ENCODE measurements around the gene TCTN3.

TCTN3 gene

DNA sequence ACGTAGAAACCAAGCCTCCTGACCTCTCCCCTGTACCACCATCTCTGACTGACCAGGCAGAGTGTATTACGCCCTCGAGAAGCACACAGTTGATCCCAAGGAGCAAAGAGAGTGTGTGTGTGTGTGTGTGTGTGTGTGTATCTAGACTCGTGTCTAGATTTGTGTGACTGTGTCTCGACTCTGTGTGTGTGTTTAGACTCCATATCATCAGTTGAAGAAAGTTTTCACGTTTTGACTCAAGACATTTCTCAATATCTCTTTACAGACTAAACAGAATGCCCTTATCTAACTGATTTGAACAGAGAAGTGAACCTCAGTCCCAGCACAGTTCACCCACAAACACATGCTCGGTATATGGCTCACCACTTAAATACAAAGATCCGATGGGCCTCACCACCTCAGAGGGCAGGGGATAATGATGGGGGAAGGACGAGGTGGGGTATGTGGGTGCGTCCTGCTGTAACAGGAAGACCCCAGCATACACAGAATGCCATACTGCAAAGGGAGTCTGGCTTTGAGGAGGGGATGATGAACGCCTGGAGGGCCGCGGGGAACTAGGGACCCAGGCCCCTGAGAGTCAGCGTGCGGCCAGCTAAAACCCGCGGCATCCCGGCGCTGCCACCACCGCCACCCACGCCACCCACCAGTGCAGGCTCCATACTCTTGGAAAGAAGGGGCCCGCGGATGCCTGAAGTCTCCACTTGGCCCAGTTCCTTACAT lies 38.0 kb downstream of the TCTN3 start (continued):
- no peak for TF ChIP-seq ZBTB20 (tag by site-specific recombination; IDR thresholded peaks at IDR 0.05)
- TF ChIP-seq ZNF747 (tag by site-specific recombination; IDR thresholded peaks at IDR 0.05) = no peak
- TF ChIP-seq ZFHX2 (tag by site-specific recombination; conservative IDR thresholded peaks at IDR 0.05) = peak; percentile 90
- TF ChIP-seq, protein P1, sequence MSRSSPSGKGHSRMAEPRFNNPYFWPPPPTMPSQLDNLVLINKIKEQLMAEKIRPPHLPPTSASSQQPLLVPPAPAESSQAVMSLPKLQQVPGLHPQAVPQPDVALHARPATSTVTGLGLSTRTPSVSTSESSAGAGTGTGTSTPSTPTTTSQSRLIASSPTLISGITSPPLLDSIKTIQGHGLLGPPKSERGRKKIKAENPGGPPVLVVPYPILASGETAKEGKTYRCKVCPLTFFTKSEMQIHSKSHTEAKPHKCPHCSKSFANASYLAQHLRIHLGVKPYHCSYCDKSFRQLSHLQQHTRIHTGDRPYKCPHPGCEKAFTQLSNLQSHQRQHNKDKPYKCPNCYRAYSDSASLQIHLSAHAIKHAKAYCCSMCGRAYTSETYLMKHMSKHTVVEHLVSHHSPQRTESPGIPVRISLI (tag by site-specific recombination; IDR thresholded peaks at IDR 0.05) = no peak
- TF ChIP-seq ZFP69B (tag by site-specific recombination; IDR thresholded peaks at IDR 0.05) = no peak
- TF ChIP-seq REPIN1 (tag by site-specific recombination; IDR thresholded peaks at IDR 0.05; ENCODE audit: low read depth) = no peak
- TF ChIP-seq PRDM10 (tag by site-specific recombination; IDR thresholded peaks at IDR 0.05) = peak; percentile 93
- no peak for TF ChIP-seq ZNF670 (tag by site-specific recombination; IDR thresholded peaks at IDR 0.05; ENCODE audit: low read depth)
- no peak for TF ChIP-seq KLF1 (tag by site-specific recombination; IDR thresholded peaks at IDR 0.05)
- no peak for TF ChIP-seq ZNF121 (tag by site-specific recombination; IDR thresholded peaks at IDR 0.05)
- TF ChIP-seq, protein P2, sequence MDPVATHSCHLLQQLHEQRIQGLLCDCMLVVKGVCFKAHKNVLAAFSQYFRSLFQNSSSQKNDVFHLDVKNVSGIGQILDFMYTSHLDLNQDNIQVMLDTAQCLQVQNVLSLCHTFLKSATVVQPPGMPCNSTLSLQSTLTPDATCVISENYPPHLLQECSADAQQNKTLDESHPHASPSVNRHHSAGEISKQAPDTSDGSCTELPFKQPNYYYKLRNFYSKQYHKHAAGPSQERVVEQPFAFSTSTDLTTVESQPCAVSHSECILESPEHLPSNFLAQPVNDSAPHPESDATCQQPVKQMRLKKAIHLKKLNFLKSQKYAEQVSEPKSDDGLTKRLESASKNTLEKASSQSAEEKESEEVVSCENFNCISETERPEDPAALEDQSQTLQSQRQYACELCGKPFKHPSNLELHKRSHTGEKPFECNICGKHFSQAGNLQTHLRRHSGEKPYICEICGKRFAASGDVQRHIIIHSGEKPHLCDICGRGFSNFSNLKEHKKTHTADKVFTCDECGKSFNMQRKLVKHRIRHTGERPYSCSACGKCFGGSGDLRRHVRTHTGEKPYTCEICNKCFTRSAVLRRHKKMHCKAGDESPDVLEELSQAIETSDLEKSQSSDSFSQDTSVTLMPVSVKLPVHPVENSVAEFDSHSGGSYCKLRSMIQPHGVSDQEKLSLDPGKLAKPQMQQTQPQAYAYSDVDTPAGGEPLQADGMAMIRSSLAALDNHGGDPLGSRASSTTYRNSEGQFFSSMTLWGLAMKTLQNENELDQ (tag by site-specific recombination; IDR thresholded peaks at IDR 0.05; ENCODE audit: low read depth) = no peak
- peak; percentile 91 for TF ChIP-seq ZNF10 (tag by site-specific recombination; IDR thresholded peaks at IDR 0.05)
- TF ChIP-seq ZNF24 (tag by site-specific recombination; IDR thresholded peaks at IDR 0.05) = no peak
- no peak for TF ChIP-seq ZNF558 (tag by site-specific recombination; IDR thresholded peaks at IDR 0.05)
- no peak for TF ChIP-seq ZNF48 (tag by site-specific recombination; IDR thresholded peaks at IDR 0.05)
- TF ChIP-seq ZNF561 (tag by site-specific recombination; IDR thresholded peaks at IDR 0.05; ENCODE audit: borderline replicate concordance) = no peak
- TF ChIP-seq MYNN (tag by site-specific recombination; IDR thresholded peaks at IDR 0.05; ENCODE audit: borderline replicate concordance) = no peak
- TF ChIP-seq ZNF555 (tag by site-specific recombination; conservative IDR thresholded peaks at IDR 0.05) = no peak
- no peak for TF ChIP-seq ZNF830 (tag by site-specific recombination; IDR thresholded peaks at IDR 0.05; ENCODE audit: low read depth)
- TF ChIP-seq, protein P3, sequence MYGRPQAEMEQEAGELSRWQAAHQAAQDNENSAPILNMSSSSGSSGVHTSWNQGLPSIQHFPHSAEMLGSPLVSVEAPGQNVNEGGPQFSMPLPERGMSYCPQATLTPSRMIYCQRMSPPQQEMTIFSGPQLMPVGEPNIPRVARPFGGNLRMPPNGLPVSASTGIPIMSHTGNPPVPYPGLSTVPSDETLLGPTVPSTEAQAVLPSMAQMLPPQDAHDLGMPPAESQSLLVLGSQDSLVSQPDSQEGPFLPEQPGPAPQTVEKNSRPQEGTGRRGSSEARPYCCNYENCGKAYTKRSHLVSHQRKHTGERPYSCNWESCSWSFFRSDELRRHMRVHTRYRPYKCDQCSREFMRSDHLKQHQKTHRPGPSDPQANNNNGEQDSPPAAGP (tag by site-specific recombination; IDR thresholded peaks at IDR 0.05) = no peak
- no peak for TF ChIP-seq WT1 (tag by site-specific recombination; IDR thresholded peaks at IDR 0.05)
- TF ChIP-seq ZNF335 (tag by site-specific recombination; conservative IDR thresholded peaks at IDR 0.05) = peak; percentile 80
- TF ChIP-seq EGR2 (tag by site-specific recombination; IDR thresholded peaks at IDR 0.05; ENCODE audit: low read depth) = peak; percentile 75
- TF ChIP-seq ZNF530 (tag by site-specific recombination; IDR thresholded peaks at IDR 0.05; ENCODE audit: low read depth) = no peak
- no peak for TF ChIP-seq ZNF518A (tag by site-specific recombination; conservative IDR thresholded peaks at IDR 0.05; ENCODE audit: low read depth)
- TF ChIP-seq ZNF654 (tag by site-specific recombination; IDR thresholded peaks at IDR 0.05; ENCODE audit: low read depth) = no peak

Measured in HEK293 (cell line).